GM13976 (cell line): ENCODE measurements around the gene ZNF383.
"Not testable (repeated sequence)": the region's sequence is repeated elsewhere in the genome, so short reads cannot be mapped to it uniquely, and the experiment has no call there.

Experiments
- DNase-seq: peaks from one replicate; pipeline ENCODE4 v3.0.0; 2012; ENCODE audit warnings: low spot score
- in situ Hi-C: fragments of 300-500 bp; cut with MboI; formaldehyde crosslinking; loops from one replicate; pipeline ENCODE4 v1.12.0; 2022; ENCODE audit warnings: low sequenced_read_pairs, mixed read lengths, inconsistent platforms; ENCODE audit not compliant: unreplicated experiment

The ZNF383 gene

DNA sequence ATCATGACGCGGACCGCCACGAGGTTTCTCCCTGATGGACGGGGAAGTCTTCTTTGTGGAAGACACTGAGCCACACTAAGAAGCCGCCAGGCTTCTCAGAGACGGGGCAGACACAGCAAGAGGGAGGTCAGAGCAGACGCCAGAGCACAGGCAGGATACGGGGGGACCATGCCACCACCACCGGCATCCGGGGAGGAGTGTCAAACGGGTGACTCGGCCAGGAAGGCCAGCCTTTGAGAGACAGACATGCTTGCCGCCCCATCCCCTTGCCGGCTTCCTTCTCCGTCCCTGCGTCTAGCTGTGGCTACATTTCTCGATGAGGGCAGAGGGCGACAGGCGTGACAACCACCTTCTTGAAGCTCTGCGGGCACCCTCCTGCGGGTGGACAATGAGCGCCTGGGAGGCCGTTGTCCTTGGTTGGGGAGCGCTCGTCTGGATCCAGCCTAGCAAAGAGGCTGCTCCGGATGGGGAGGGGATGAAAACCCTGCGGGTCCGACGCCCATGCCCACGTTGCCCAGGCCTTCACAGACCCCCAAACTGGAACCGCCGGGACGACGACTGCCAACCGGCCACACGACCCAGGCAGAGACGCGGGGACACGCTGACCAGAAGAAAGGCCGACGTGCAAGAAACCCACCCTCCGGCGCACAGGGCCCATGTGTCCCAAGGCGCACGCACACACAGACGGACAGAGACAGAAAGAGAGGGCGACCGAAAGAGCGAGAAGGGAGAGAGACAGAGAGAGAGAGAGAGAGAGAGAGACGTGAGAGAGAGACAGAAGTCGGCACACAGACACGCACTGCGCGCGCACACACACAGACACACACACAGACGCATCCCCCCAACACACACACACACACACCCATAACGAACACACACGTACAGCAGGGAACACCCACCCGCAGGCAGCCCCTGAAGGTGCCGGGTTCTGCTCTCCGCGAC, 75.3 kb downstream of the ZNF383 start:
- in situ Hi-C loops, DNase-seq: not testable (repeated sequence)

GRCh38 chr19:37294246-37294645, 76.2 kb downstream of the ZNF383 start:
- in situ Hi-C loops, DNase-seq: not testable (repeated sequence)
